ENCODE data around the gene RTKN.

Gene RTKN

GRCh38 chr2:74429487-74430451, 12.0 kb downstream of the RTKN start:
- Histone ChIP-seq H3K4me3 (ENCODE audit: low read length) (no peak overlapping the region), H3K36me3 (ENCODE audit: control insufficient read depth, insufficient read depth, low read length, severe bottlenecking) (peaks cover 36% of the 10 kb centered on the region), H3K27me3 (replicated peaks; ENCODE audit: control insufficient read depth, insufficient read depth, low read length) (no peaks in the 10 kb centered on the region), H3K4me1 (ENCODE audit: control insufficient read depth, insufficient read depth, low read length) (no peaks in the 10 kb centered on the region), H3K9ac (ENCODE audit: low read length) (no peak overlapping the region), H3K9me3 (ENCODE audit: control insufficient read depth, low read length) (no peaks in the 10 kb centered on the region)
- no peak for DNase-seq (ENCODE audit: low read depth)

- no peaks in the 10 kb centered on the region for H3K27me3 ChIP-seq (replicated peaks; ENCODE audit: control insufficient read depth, insufficient read depth, low read length)
- no peaks in the 10 kb centered on the region for H3K4me1 ChIP-seq (ENCODE audit: control insufficient read depth, insufficient read depth, low read length)
- H3K9ac ChIP-seq (ENCODE audit: low read length) = no peak overlapping the region
- H3K36me3 ChIP-seq (ENCODE audit: control insufficient read depth, insufficient read depth, low read length, severe bottlenecking) = peaks cover 36% of the 10 kb centered on the region
- no peak overlapping the region for H3K4me3 ChIP-seq (ENCODE audit: low read length)
- no peak for DNase-seq (ENCODE audit: low read depth)
- no peaks in the 10 kb centered on the region for H3K9me3 ChIP-seq (ENCODE audit: control insufficient read depth, low read length)
Measured at GRCh38 chr2:74428675-74429074, 13.1 kb downstream of the RTKN start.

GRCh38 chr2:74427551-74427950, 14.2 kb downstream of the RTKN start:
- Histone ChIP-seq H3K27me3 (replicated peaks; ENCODE audit: control insufficient read depth, insufficient read depth, low read length) (no peaks in the 10 kb centered on the region), H3K9me3 (ENCODE audit: control insufficient read depth, low read length) (no peaks in the 10 kb centered on the region), H3K4me1 (ENCODE audit: control insufficient read depth, insufficient read depth, low read length) (no peaks in the 10 kb centered on the region), H3K36me3 (ENCODE audit: control insufficient read depth, insufficient read depth, low read length, severe bottlenecking) (peaks cover 36% of the 10 kb centered on the region), H3K4me3 (ENCODE audit: low read length) (no peak overlapping the region), H3K9ac (ENCODE audit: low read length) (no peak overlapping the region)
- DNase-seq (ENCODE audit: low read depth) = no peak

- Histone ChIP-seq H3K9ac (ENCODE audit: low read length) (no peak overlapping the region), H3K36me3 (ENCODE audit: control insufficient read depth, insufficient read depth, low read length, severe bottlenecking) (peaks cover 28% of the 10 kb centered on the region)
Measured at GRCh38 chr2:74426181-74426758, 15.5 kb downstream of the RTKN start.

GRCh38 chr2:74425523-74425922, 16.2 kb downstream of the RTKN start:
- Histone ChIP-seq H3K9me3 (ENCODE audit: control insufficient read depth, low read length) (no peaks in the 10 kb centered on the region), H3K4me3 (ENCODE audit: low read length) (no peak overlapping the region), H3K9ac (ENCODE audit: low read length) (no peak overlapping the region), H3K27me3 (replicated peaks; ENCODE audit: control insufficient read depth, insufficient read depth, low read length) (no peaks in the 10 kb centered on the region), H3K4me1 (ENCODE audit: control insufficient read depth, insufficient read depth, low read length) (peaks cover 14% of the 10 kb centered on the region), H3K36me3 (ENCODE audit: control insufficient read depth, insufficient read depth, low read length, severe bottlenecking) (peaks cover 27% of the 10 kb centered on the region)
- DNase-seq (ENCODE audit: low read depth) = no peak

More at GRCh38 chr2:74426181-74426758, 15.5 kb downstream of the RTKN start:
- no peaks in the 10 kb centered on the region for H3K9me3 ChIP-seq (ENCODE audit: control insufficient read depth, low read length)
- no peak for DNase-seq (ENCODE audit: low read depth)
- H3K27me3 ChIP-seq (replicated peaks; ENCODE audit: control insufficient read depth, insufficient read depth, low read length) = no peaks in the 10 kb centered on the region
- no peak overlapping the region for H3K4me3 ChIP-seq (ENCODE audit: low read length)
- H3K4me1 ChIP-seq (ENCODE audit: control insufficient read depth, insufficient read depth, low read length) = peaks cover 9% of the 10 kb centered on the region

GRCh38 chr2:74424995-74425406, 16.7 kb downstream of the RTKN start:
- Histone ChIP-seq H3K9ac (ENCODE audit: low read length) (no peak overlapping the region), H3K4me1 (ENCODE audit: control insufficient read depth, insufficient read depth, low read length) (peaks cover 14% of the 10 kb centered on the region), H3K4me3 (ENCODE audit: low read length) (no peak overlapping the region), H3K36me3 (ENCODE audit: control insufficient read depth, insufficient read depth, low read length, severe bottlenecking) (peaks cover 23% of the 10 kb centered on the region), H3K27me3 (replicated peaks; ENCODE audit: control insufficient read depth, insufficient read depth, low read length) (no peaks in the 10 kb centered on the region), H3K9me3 (ENCODE audit: control insufficient read depth, low read length) (no peaks in the 10 kb centered on the region)
- no peak for DNase-seq (ENCODE audit: low read depth)

- Histone ChIP-seq H3K9me3 (ENCODE audit: control insufficient read depth, low read length) (no peaks in the 10 kb centered on the region), H3K9ac (ENCODE audit: low read length) (no peak overlapping the region), H3K4me1 (ENCODE audit: control insufficient read depth, insufficient read depth, low read length) (peaks cover 14% of the 10 kb centered on the region), H3K4me3 (ENCODE audit: low read length) (no peak overlapping the region), H3K27me3 (replicated peaks; ENCODE audit: control insufficient read depth, insufficient read depth, low read length) (no peaks in the 10 kb centered on the region), H3K36me3 (ENCODE audit: control insufficient read depth, insufficient read depth, low read length, severe bottlenecking) (peaks cover 17% of the 10 kb centered on the region)
- no peak for DNase-seq (ENCODE audit: low read depth)
Measured at GRCh38 chr2:74424139-74424992, 17.4 kb downstream of the RTKN start.

- no peak for DNase-seq (ENCODE audit: low read depth)
- no peak overlapping the region for H3K4me3 ChIP-seq (ENCODE audit: low read length)
- peaks cover 14% of the 10 kb centered on the region for H3K4me1 ChIP-seq (ENCODE audit: control insufficient read depth, insufficient read depth, low read length)
- H3K27me3 ChIP-seq (replicated peaks; ENCODE audit: control insufficient read depth, insufficient read depth, low read length) = no peaks in the 10 kb centered on the region
- no peaks in the 10 kb centered on the region for H3K9me3 ChIP-seq (ENCODE audit: control insufficient read depth, low read length)
- no peak overlapping the region for H3K9ac ChIP-seq (ENCODE audit: low read length)
- H3K36me3 ChIP-seq (ENCODE audit: control insufficient read depth, insufficient read depth, low read length, severe bottlenecking) = peaks cover 10% of the 10 kb centered on the region
Measured at GRCh38 chr2:74423231-74424095, 18.3 kb downstream of the RTKN start.

- DNase-seq (ENCODE audit: low read depth) = peak; percentile 92
- Histone ChIP-seq H3K36me3 (ENCODE audit: control insufficient read depth, insufficient read depth, low read length, severe bottlenecking) (no peaks in the 10 kb centered on the region), H3K4me1 (ENCODE audit: control insufficient read depth, insufficient read depth, low read length) (peaks cover 14% of the 10 kb centered on the region), H3K27me3 (replicated peaks; ENCODE audit: control insufficient read depth, insufficient read depth, low read length) (no peaks in the 10 kb centered on the region), H3K9me3 (ENCODE audit: control insufficient read depth, low read length) (no peaks in the 10 kb centered on the region), H3K4me3 (ENCODE audit: low read length) (peak within 1 kb of the TSS; percentile 91), H3K9ac (ENCODE audit: low read length) (peak within 1 kb of the TSS; percentile 75)
Measured at GRCh38 chr2:74421221-74421870, 20.4 kb downstream of the RTKN start, which contains the start of the genes C2orf81 and WDR54. Gene C2orf81 (minus strand): TSS chr2:74421619. CDS start chr2:74421560, 59 bp downstream. Gene WDR54 (plus strand): TSS chr2:74421730. CDS start chr2:74422154, 424 bp downstream.

All from adipocyte (in vitro differentiated cells).